A673 (cell line): ENCODE results near the gene KCNF1.

Experiments
- CTCF ChIP-seq: fragments of 300-800, 200-600 bp; sonication (generic); conservative IDR thresholded peaks from 2 replicates; pipeline ENCODE4 v1.5.1; 2017; ENCODE audit warnings: low read depth, mild to moderate bottlenecking, antibody characterized with exemption, low read length, moderate library complexity, mixed read lengths
- EZH2 ChIP-seq: fragments of 200-600 bp; sonication (generic); IDR thresholded peaks from 2 replicates; pipeline ENCODE4 v1.6.1; 2017; ENCODE audit warnings: borderline replicate concordance, low read depth, mild to moderate bottlenecking, mixed read lengths, antibody characterized with exemption, low read length; ENCODE audit not compliant: poor library complexity, severe bottlenecking

DNA sequence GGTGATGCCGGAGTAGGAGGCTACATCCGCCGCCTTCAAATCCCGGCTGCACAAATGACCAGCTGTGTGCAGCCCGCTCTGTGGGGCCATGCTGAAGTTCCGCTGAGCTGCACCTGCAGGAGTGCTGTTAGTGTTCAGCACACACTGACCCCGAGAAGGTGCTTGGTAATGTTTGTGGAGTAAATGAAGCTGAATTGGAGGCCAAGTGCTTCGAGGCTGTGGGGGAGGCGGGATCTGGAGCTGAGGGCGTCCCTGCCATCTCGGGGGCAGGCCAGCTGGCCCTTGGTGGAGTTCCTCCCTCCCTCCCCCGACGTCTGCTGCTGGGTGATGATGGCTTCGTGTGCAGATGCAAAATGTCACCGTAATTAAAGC lies 23.2 kb downstream of the KCNF1 start:
- TF ChIP-seq CTCF (no peak), EZH2 (no peak)
